GM19467 (cell line): ENCODE data around the gene TESK2.
A peak's percentile ranks its signal among the peaks of the same experiment; 100 is the strongest.
"Not testable (repeated sequence)": the region's sequence is repeated elsewhere in the genome, so short reads cannot be mapped to it uniquely, and the experiment has no call there.

ENCODE experiments used
- ATAC-seq: cut with Tn5 transposase; IDR thresholded peaks from one replicate; pipeline ENCODE4 v1.9.1; 2021; ENCODE audit warnings: mild to moderate bottlenecking, moderate library complexity; ENCODE audit not compliant: unreplicated experiment

TESK2 gene

GRCh38 chr1:45490626-45491486, at the start of gene TESK2:
Gene TESK2, minus strand, starts transcription at chr1:45491163. Its CDS starts 33,378 bp downstream, at chr1:45457785.
- peak; percentile 86 for ATAC-seq

- no peak for ATAC-seq
Observed at GRCh38 chr1:45536886-45537285, 45.9 kb upstream of the TESK2 start.

DNA sequence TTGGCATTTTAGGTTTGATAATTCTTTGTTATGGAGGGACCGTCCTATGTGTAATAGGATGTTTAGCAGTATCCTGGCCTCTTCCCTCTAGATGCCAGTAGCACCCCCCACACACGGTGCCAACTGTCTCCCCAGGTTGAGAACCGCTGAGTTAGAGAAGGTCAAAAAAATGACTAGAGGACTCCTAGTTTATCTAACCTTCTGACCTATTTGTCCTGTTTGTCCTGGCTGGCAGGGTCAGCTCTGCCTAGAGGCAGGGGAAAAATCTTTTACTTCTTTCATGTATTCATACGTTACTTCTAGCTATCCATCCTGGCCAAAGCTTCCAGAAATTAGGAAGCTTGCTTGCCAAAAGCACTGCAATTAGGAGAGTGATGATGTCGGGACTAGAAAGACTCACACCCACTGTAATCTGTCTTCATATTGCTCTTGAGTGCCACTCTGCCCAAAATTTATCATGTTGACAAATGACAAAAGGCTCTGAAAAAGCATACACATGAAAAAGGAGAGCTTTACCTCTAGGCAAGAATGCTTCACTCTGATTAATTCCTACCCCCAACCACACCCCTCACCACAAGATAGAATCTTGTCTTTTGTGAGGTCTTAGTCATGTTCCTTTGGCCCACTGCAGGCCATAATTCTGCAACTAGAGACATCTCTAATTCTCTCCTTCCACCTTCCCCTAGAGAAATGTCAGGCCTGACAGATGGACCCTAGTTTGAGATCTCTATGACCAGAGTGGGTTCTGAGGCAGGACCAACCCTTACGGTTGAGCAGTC, 45.2 kb upstream of the TESK2 start:
- no peak for ATAC-seq

DNA sequence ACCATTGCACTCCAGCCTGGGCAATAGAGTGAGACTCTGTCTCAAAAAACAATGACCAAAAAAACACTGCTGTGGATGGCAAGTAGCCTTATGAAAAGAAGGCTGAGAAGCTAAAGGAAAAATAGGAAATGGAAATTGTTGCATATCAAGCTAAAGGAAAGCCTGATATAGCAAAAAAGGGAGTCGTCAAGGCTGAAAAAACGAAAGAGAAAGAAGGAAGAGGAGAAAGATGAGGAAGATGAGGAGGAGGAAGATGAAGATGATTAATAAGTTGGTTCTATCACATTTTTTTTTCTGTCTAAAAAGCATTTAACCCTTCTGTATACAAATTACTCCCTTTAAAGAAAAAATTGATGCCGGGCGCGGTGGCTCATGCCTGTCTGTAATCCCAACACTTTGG, 40.9 kb upstream of the TESK2 start:
- no peak for ATAC-seq

- no peak for ATAC-seq
Observed at GRCh38 chr1:45530632-45531135, 39.7 kb upstream of the TESK2 start.

GRCh38 chr1:45526135-45526644, 35.2 kb upstream of the TESK2 start:
- no peak for ATAC-seq

DNA sequence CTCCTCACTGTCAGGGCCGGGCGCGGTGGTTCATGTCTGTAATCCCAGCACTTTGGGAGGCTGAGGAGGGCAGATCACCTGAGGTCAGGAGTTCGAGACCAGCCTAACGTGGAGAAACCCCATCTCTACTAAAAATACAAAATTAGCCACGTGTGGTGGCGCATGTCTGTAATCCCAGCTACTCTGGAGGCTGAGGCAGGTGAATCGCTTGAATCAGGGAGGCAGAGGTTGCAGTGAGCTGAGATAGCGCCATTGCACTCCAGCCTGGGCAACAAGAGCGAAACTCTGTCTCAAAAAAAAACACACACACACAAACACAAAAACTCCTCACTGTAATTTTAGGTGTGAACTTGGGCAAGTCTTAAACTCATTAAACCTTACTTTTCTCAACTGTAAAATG, 33.0 kb upstream of the TESK2 start:
- ATAC-seq: not testable (repeated sequence)

DNA sequence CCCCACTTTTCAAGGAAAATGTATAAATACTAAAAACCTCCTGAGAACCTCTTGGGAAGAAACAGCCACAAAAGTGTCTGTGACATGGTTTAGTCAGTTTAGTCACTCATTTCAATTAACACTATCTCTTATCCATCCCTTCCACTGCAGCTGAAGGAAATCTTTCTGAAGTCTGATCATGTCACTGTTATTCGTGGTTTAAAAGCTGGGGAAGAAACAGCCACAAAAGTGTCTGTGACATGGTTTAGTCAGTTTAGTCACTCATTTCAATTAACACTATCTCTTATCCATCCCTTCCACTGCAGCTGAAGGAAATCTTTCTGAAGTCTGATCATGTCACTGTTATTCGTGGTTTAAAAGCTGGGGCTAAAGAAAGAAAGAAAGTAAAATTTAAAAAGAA, 32.6 kb upstream of the TESK2 start:
- ATAC-seq: not testable (repeated sequence)

DNA sequence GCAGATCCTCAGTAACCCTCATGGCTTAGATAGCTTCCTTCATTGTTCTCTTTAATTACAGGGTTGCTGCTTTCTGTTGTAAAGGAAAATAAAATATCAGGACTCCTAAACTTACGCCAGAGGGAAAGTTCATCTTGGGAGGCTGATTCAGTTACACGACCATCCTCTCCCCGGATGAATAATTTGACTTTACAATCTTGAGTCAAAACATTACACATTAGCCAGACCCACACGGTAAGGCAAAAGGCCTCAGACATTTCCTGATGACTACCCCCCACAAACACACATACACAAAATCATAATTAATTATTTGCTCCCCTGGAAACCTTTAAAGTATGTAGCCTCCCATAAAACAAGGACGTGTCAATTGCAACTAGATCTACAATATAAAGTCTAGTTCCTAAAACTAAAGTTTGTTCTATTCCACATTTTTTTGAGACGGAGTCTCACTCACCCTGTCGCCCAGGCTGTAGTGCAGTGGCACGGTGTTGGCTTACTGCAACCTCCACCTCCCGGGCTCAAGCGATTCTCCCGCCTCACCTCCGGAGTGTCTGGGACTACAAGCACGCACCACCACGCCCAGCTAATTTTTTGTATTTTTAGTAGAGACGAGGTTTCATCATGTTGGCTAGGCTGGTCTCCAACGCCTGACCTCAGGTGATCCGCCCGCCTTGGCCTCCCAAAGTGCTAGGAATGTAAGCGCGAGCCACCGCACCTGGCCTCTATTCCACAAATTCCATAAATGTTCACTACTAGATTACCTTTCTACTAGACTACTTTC, 31.6 kb upstream of the TESK2 start:
- ATAC-seq: no peak

GRCh38 chr1:45521413-45522323, 30.7 kb upstream of the TESK2 start, which contains the start of gene PRDX1:
Gene PRDX1, minus strand, starts transcription at chr1:45521884. Its CDS starts 2,841 bp downstream, at chr1:45519043.
- peak; percentile 81 for ATAC-seq

- not testable (repeated sequence) for ATAC-seq
Observed at GRCh38 chr1:45519774-45520173, 28.8 kb upstream of the TESK2 start.

DNA sequence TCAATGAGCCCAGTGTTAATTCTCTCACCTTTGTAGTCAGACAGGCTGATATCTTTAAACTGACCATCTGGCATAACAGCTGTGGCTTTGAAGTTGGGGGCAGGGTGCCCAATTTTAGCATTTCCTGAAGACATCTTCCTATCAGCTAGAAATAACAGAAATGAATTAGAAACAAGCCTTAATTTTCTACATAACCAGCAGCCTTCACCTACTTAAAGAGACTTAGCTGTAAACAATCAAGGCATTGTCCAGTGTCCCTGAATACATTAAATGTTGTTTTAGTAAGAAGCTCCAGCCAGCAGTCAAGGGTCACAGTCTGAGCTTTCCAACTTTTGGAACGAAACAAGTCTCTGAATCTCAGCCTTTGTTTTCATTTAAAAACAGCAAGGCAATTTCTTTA, 27.9 kb upstream of the TESK2 start:
- ATAC-seq: no peak

GRCh38 chr1:45518366-45518765, 27.4 kb upstream of the TESK2 start:
- ATAC-seq: not testable (repeated sequence)

- no peak for ATAC-seq
Observed at GRCh38 chr1:45516465-45516864, 25.5 kb upstream of the TESK2 start.

GRCh38 chr1:45516036-45516435, 25.1 kb upstream of the TESK2 start:
- no peak for ATAC-seq

DNA sequence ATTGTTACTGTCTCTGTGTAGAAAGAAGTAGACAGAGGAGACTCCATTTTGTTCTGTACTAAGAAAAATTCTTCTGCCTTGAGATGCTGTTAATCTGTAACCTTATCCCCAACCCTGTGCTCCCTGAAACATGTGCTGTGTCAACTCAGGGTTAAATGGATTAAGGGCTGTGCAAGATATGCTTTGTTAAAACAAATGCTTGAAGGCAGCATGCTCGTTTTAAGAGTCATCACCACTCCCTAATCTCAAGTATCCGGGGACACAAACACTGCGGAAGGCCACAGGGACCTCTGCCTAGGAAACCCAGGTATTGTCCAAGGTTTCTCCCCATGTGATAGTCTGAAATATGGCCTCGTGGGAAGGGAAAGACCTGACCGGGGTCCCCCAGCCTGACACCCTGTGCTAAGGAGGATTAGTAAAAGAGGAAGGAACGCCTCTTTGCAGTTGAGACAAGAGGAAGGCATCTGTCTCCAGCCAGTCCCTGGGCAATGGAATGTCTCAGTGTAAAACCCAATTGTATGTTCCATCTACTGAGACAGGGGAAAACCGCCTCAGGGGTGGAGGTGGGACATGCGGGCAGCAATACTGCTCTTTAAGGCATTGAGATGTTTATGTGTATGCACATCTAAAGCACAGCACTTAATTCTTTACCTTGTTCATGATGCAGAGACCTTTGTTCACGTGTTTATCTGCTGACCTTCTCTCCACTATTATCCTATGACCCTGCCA, 22.7 kb upstream of the TESK2 start:
- not testable (repeated sequence) for ATAC-seq

GRCh38 chr1:45512641-45513054, 21.7 kb upstream of the TESK2 start:
- ATAC-seq: no peak

DNA sequence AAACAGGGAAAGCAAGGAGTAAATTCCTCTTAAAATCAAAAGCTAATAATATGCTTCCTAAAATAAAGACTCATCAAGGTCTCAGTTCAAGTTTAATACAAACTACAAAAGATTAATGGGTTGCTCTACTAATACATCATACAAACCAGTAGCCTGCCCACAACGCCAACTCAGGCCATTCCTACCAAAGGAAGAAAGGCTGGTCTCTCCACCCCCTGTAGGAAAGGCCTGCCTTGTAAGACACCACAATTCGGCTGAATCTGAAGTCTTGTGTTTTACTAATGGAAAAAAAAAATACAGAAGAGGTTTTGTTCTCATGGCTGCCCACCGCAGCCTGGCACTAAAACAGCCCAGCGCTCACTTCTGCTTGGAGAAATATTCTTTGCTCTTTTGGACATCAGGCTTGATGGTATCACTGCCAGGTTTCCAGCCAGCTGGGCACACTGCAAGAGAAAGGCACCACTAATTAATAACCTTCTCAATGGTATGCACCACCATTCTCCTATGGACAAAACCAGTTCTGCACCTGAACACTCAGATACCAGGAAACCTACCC, 20.1 kb upstream of the TESK2 start:
- no peak for ATAC-seq
